Chondrocyte (in vitro differentiated cells): Measurements from ENCODE around the gene NTRK2. TPM values are rescaled to one million over a fixed set of nuclear protein-coding genes. Genes with fewer than 3 reads are reported as not detected.

Source experiments
- DNase-seq: peaks from one replicate; pipeline ENCODE4 v3.0.0; 2021; ENCODE audit warnings: mixed read lengths, low spot score
- H3K27ac Mint-ChIP-seq: one replicate; pipeline ENCODE4 v1.8.0; 2021; ENCODE audit warnings: mild to moderate bottlenecking, moderate library complexity, mixed read lengths; ENCODE audit not compliant: unreplicated experiment
- H3K27me3 Mint-ChIP-seq: 2 replicates; pipeline ENCODE4 v1.8.0; 2021; ENCODE audit warnings: low read depth, mixed read lengths
- H3K36me3 Mint-ChIP-seq: 2 replicates; pipeline ENCODE4 v1.8.0; 2021; ENCODE audit warnings: low read depth, mixed read lengths
- H3K4me1 Mint-ChIP-seq: 2 replicates; pipeline ENCODE4 v1.8.0; 2021; ENCODE audit warnings: low read depth, mild to moderate bottlenecking, mixed read lengths
- H3K4me3 Mint-ChIP-seq: one replicate; pipeline ENCODE4 v1.8.0; 2021; ENCODE audit warnings: mild to moderate bottlenecking, moderate library complexity, mixed read lengths; ENCODE audit not compliant: unreplicated experiment
- H3K9me3 Mint-ChIP-seq: 2 replicates; pipeline ENCODE4 v1.8.0; 2021; ENCODE audit warnings: low read depth, mixed read lengths
- CTCF ChIP-seq: fragments of 200-600 bp; sonication (generic); IDR thresholded peaks from 2 replicates; pipeline ENCODE4 v1.5.0; 2021; ENCODE audit warnings: antibody characterized with exemption, mild to moderate bottlenecking, moderate library complexity
- total RNA-seq: library from RNA; stranded (reverse); gene quantifications from 3 replicates; pipeline ENCODE4 v1.2.1, GENCODE V29; 2021

The NTRK2 gene
- total RNA-seq, 1 donor from 2014 or later = 40.0 TPM

GRCh38 chr9:84940294-84940693 lies 270.8 kb downstream of the NTRK2 start:
- Mint-ChIP-seq H3K27me3 (no peaks in the 10 kb centered on the region), H3K36me3 (peaks cover 1% of the 10 kb centered on the region), H3K4me3 (no peak overlapping the region), H3K9me3 (no peaks in the 10 kb centered on the region), H3K27ac (no peak overlapping the region), H3K4me1 (peaks cover 28% of the 10 kb centered on the region)
- no peak for TF ChIP-seq CTCF
- DNase-seq = no peak

- Mint-ChIP-seq H3K4me3 (no peak overlapping the region), H3K27me3 (no peaks in the 10 kb centered on the region), H3K4me1 (peaks cover 31% of the 10 kb centered on the region), H3K9me3 (no peaks in the 10 kb centered on the region), H3K36me3 (peaks cover 1% of the 10 kb centered on the region), H3K27ac (no peak overlapping the region)
- no peak for TF ChIP-seq CTCF
- no peak for DNase-seq
Measured at GRCh38 chr9:84941792-84942191, 272.3 kb downstream of the NTRK2 start.

- no peak for DNase-seq
- Mint-ChIP-seq H3K4me1 (peaks cover 41% of the 10 kb centered on the region), H3K9me3 (no peaks in the 10 kb centered on the region), H3K36me3 (peaks cover 1% of the 10 kb centered on the region), H3K27me3 (no peaks in the 10 kb centered on the region), H3K4me3 (no peak overlapping the region), H3K27ac (no peak overlapping the region)
- TF ChIP-seq CTCF = no peak
Measured at GRCh38 chr9:84943482-84944050, 274.0 kb downstream of the NTRK2 start.

GRCh38 chr9:84945878-84946538 lies 276.5 kb downstream of the NTRK2 start:
- Mint-ChIP-seq H3K27me3 (no peaks in the 10 kb centered on the region), H3K9me3 (no peaks in the 10 kb centered on the region), H3K36me3 (peaks cover 3% of the 10 kb centered on the region), H3K4me3 (no peak overlapping the region), H3K27ac (no peak overlapping the region), H3K4me1 (peaks cover 23% of the 10 kb centered on the region)
- peak; percentile 53 for TF ChIP-seq CTCF
- no peak for DNase-seq

- Mint-ChIP-seq H3K9me3 (no peaks in the 10 kb centered on the region), H3K36me3 (peaks cover 3% of the 10 kb centered on the region), H3K27ac (no peak overlapping the region), H3K4me3 (no peak overlapping the region), H3K27me3 (no peaks in the 10 kb centered on the region), H3K4me1 (peaks cover 32% of the 10 kb centered on the region)
- no peak for DNase-seq
- TF ChIP-seq CTCF = no peak
Measured at GRCh38 chr9:84947412-84947972, 278.0 kb downstream of the NTRK2 start.
